GM12878 (cell line): ENCODE results near the gene SPATS2L. TPM values are rescaled to one million over a fixed set of nuclear protein-coding genes. Genes with fewer than 3 reads are reported as not detected.
A peak's percentile ranks its signal among the peaks of the same experiment; 100 is the strongest.

ENCODE experiments used
- ATAC-seq: fragments of 200-7000 bp; cut with Tn5 transposase; 3 replicates; pipeline ENCODE4 v1.9.1; 2020; ENCODE audit warnings: mild to moderate bottlenecking, moderate library complexity
- BruUV-seq: library from RNA; stranded (reverse); fragments of 400-500 nt; replicated peaks from 2 replicates; lab custom pipeline; 2021; lab: Mats Ljungman, UMichigan
- CTCF ChIA-PET: fragments of 300-600 bp; sonication (Branson Sonifier 250); formaldehyde crosslinking; extraction: SDS; loops from one replicate; lab custom pipeline; 2021; ENCODE audit warnings: inconsistent platforms; lab: Yijun Ruan, JAX
- POLR2A ChIA-PET: fragments of 350-600 bp; formaldehyde crosslinking; extraction: SDS; loops from one replicate; lab custom pipeline; 2021; ENCODE audit warnings: inconsistent platforms; lab: Charles Lee
- RAD21 ChIA-PET: fragments of 300-600 bp; sonication (Branson Sonifier 250); formaldehyde crosslinking; loops from one replicate; lab custom pipeline; 2023; ENCODE audit warnings: antibody characterized with exemption; ENCODE audit not compliant: unreplicated experiment; lab: Charles Lee
- SMC1A ChIA-PET: fragments of 300-600 bp; sonication (Branson Sonifier 250); formaldehyde crosslinking; loops from one replicate; lab custom pipeline; 2023; ENCODE audit not compliant: unreplicated experiment, uncharacterized antibody; lab: Charles Lee
- DNase-seq: peaks from one replicate; pipeline ENCODE4 v3.0.0-alpha.2; 2011; ENCODE audit warnings: low read depth, low spot score
- FAIRE-seq: peaks from 3 replicates; lab custom pipeline; 2011; peaks lifted over from hg19 to GRCh38; lab: Jason Lieb, UNC
- H2AFZ ChIP-seq: 2 replicates; pipeline ENCODE4 v1.6.0; 2011; ENCODE audit warnings: low read depth, low read length, control low read depth; ENCODE audit not compliant: control insufficient read depth
- H3K27ac ChIP-seq: 2 replicates; pipeline ENCODE4 v1.5.1; 2011; ENCODE audit warnings: control low read depth; ENCODE audit not compliant: control insufficient read depth, insufficient read depth
- H3K27me3 ChIP-seq, 2 experiments: replicated peaks in 1 of 2; 2 replicates each; pipeline versions ENCODE4 v1.6.0 to v1.6.1; 2011; ENCODE audit warnings: low read length in 1 of 2; ENCODE audit not compliant: control insufficient read depth in 2 of 2, insufficient read depth in 2 of 2
- H3K36me3 ChIP-seq, 2 experiments: 2 replicates each; pipeline ENCODE4 v1.5.1; 2011; ENCODE audit warnings: low read length in 1 of 2; ENCODE audit not compliant: control insufficient read depth in 2 of 2, insufficient read depth in 2 of 2
- H3K4me1 ChIP-seq: 2 replicates; pipeline ENCODE4 v1.6.1; 2011; ENCODE audit warnings: mild to moderate bottlenecking, low read length, moderate library complexity, mixed read lengths; ENCODE audit not compliant: control insufficient read depth, insufficient read depth
- H3K4me2 ChIP-seq: 2 replicates; pipeline ENCODE4 v1.6.0; 2011; ENCODE audit warnings: control low read depth; ENCODE audit not compliant: control insufficient read depth, insufficient read depth
- H3K4me3 ChIP-seq: fragments of 200-600 bp; sonication (generic); 2 replicates; pipeline ENCODE4 v1.5.1; 2016
- H3K79me2 ChIP-seq: 2 replicates; pipeline ENCODE4 v1.6.0; 2011; ENCODE audit warnings: low read length; ENCODE audit not compliant: control insufficient read depth, insufficient read depth
- H3K9ac ChIP-seq: 2 replicates; pipeline ENCODE4 v1.8.0; 2011; ENCODE audit warnings: low read length, control low read depth, mixed read lengths; ENCODE audit not compliant: control insufficient read depth, insufficient read depth
- H3K9me3 ChIP-seq: replicated peaks from 3 replicates; pipeline ENCODE4 v1.5.1; 2011; ENCODE audit warnings: mild to moderate bottlenecking, low read length; ENCODE audit not compliant: control insufficient read depth, insufficient read depth
- H4K20me1 ChIP-seq: 2 replicates; pipeline ENCODE4 v1.6.0; 2011; ENCODE audit not compliant: control insufficient read depth, insufficient read depth
- BRCA1 ChIP-seq: IDR thresholded peaks from 2 replicates; pipeline ENCODE4 v1.6.1; 2011; ENCODE audit warnings: low read depth, low read length, improper control_type of control experiment
- E2F4 ChIP-seq: IDR thresholded peaks from 2 replicates; pipeline ENCODE4 v1.6.1; 2012; ENCODE audit warnings: low read depth, low read length, improper control_type of control experiment
- FOXK2 ChIP-seq: fragments of 450-650 bp; IDR thresholded peaks from 2 replicates; pipeline ENCODE4 v1.6.1; 2017; ENCODE audit warnings: mild to moderate bottlenecking, moderate library complexity
- LARP7 ChIP-seq: fragments of 450-650 bp; IDR thresholded peaks from 2 replicates; pipeline ENCODE4 v1.6.1; 2017; ENCODE audit warnings: mild to moderate bottlenecking
- NBN ChIP-seq: fragments of 450-650 bp; IDR thresholded peaks from 2 replicates; pipeline ENCODE4 v1.6.1; 2016
- NR2C1 ChIP-seq: fragments of 450-650 bp; IDR thresholded peaks from 2 replicates; pipeline ENCODE4 v1.6.1; 2017; ENCODE audit warnings: antibody characterized with exemption, mild to moderate bottlenecking, moderate library complexity
- PRDM15 ChIP-seq: fragments of 450-650 bp; formaldehyde crosslinking; IDR thresholded peaks from 2 replicates; pipeline ENCODE4 v1.4.0; 2020; ENCODE audit warnings: mild to moderate bottlenecking, moderate library complexity
- REST ChIP-seq: IDR thresholded peaks from 2 replicates; pipeline ENCODE4 v1.6.1; 2012; ENCODE audit warnings: mild to moderate bottlenecking, low read depth, low read length
- ZBTB40 ChIP-seq: fragments of 450-650 bp; IDR thresholded peaks from 2 replicates; pipeline ENCODE4 v1.6.1; 2016; ENCODE audit warnings: mild to moderate bottlenecking, moderate library complexity, borderline replicate concordance
- ZNF384 ChIP-seq: IDR thresholded peaks from 2 replicates; pipeline ENCODE4 v1.6.1; 2012; ENCODE audit warnings: low read depth, mild to moderate bottlenecking, low read length, improper control_type of control experiment, borderline replicate concordance
- ZNF622 ChIP-seq: fragments of 450-650 bp; IDR thresholded peaks from 2 replicates; pipeline ENCODE4 v1.6.1; 2017; ENCODE audit warnings: mild to moderate bottlenecking, inconsistent platforms
- WGBS: methylation state at CpG from one replicate; pipeline ENCODE4 v1.1.6; 2016; ENCODE audit warnings: low lambda C conversion rate; ENCODE audit not compliant: insufficient replicate concordance, insufficient coverage; ENCODE audit errors: missing lambda C conversion rate; 5-methylcytosine and 5-hydroxymethylcytosine counted together
- in situ Hi-C: fragments of 300-500 bp; cut with MboI; formaldehyde crosslinking; loops from 9 replicates; pipeline ENCODE4 v1.14.3; 2018; ENCODE audit warnings: mixed read lengths
- intact Hi-C: fragments of 100-400 bp; cut with micrococcal nuclease; formaldehyde crosslinking; loops from one replicate; pipeline ENCODE4 v1.14.2; 2022; ENCODE audit not compliant: unreplicated experiment
- polyA plus RNA-seq, 11 experiments: library from polyadenylated mRNA; depleted of rRNA in 4 of 11; unstranded in 6 of 11; stranded (reverse) in 5 of 11; fragments of >200 nt; fragmentation: Nextera tagmentation in 4 of 11; fragmentation: Illumina TruSeq in 1 of 11; extraction: Ambion mirVana in 4 of 11; extraction: Trizol in 1 of 11; gene quantifications; 1 replicate in 1 of 11; 2 replicates in 10 of 11; pipeline versions ENCODE4 v1.2.1 to v1.2.3, GENCODE V29; 2011 to 2016; ENCODE audit warnings: inconsistent platforms in 2 of 11, missing spikeins in 2 of 11, low read depth in 1 of 11
- total RNA-seq, 4 experiments: library from RNA; depleted of rRNA in 3 of 4; stranded (reverse); fragments of >200 nt in 3 of 4; fragmentation: Illumina TruSeq in 1 of 4; extraction: Trizol in 1 of 4; gene quantifications; 2 replicates each; pipeline versions ENCODE4 v1.2.1 to v1.2.3, GENCODE V29; 2013 to 2021

Gene SPATS2L
- total and polyA plus RNA-seq, 10 of the 15 experiments (the other 5 are each of a cell fraction or from before 2014, with no cell fraction given), result 5.2 to 30.0 (median 20.1) TPM

- no peak for TF ChIP-seq REST
Measured at GRCh38 chr2:200411831-200412230, 105.3 kb downstream of the SPATS2L start (continued).

- H3K9me3 ChIP-seq, result no peaks in the 10 kb centered on the region
- TF ChIP-seq ZNF622 (no peak), LARP7 (no peak), PRDM15 (no peak), NBN (no peak), E2F4 (no peak), ZBTB40 (no peak), FOXK2 (no peak), NR2C1 (no peak), ZNF384 (no peak), BRCA1 (no peak)
- TF ChIP-seq, all 136 proteins: peak for 0
- ATAC-seq, result no peak
- Histone ChIP-seq H2AFZ (no peak overlapping the region), H3K4me1 (no peaks in the 10 kb centered on the region), H3K27ac (no peak overlapping the region), H4K20me1 (no peaks in the 10 kb centered on the region), H3K27me3 (no peaks in the 10 kb centered on the region), H3K4me3 (no peak overlapping the region), H3K9ac (no peak overlapping the region), H3K79me2 (no peaks in the 10 kb centered on the region), H3K4me2 (no peak overlapping the region), H3K36me3 (no peaks in the 10 kb centered on the region; a peak in 1 of 4 replicates)
- CTCF ChIA-PET, result interaction anchor here (1.1 to 1.6 kb wide), 3 partner anchors 9 to 72 kb away, joined by 3 to 6 read pairs (median 5); no protein-coding TSS in a partner anchor
- 55% methylated on average over 5 of the region's 5 CpGs for WGBS
- intact Hi-C loops (no loop called here), in situ Hi-C loops (no loop called here)
- RAD21 ChIA-PET, result no interaction called here
- POLR2A ChIA-PET, result no interaction called here
- DNase-seq, result no peak
- peak; percentile 35 for FAIRE-seq
- SMC1A ChIA-PET, result interaction anchor here (1.0 to 1.4 kb wide), 3 partner anchors 10 to 76 kb away, joined by 4 to 10 read pairs (median 4); no protein-coding TSS in a partner anchor
- BruUV-seq, result no TSS peak
Measured at GRCh38 chr2:200414367-200414766, 107.9 kb downstream of the SPATS2L start.
